Measurements from ENCODE around the gene DYNLT1. TPM values are rescaled to one million over a fixed set of nuclear protein-coding genes. Genes with fewer than 3 reads are reported as not detected.

Gene DYNLT1
- total and polyA plus RNA-seq, 7 donors, result 68.7 to 457 (median 118) TPM

DNA sequence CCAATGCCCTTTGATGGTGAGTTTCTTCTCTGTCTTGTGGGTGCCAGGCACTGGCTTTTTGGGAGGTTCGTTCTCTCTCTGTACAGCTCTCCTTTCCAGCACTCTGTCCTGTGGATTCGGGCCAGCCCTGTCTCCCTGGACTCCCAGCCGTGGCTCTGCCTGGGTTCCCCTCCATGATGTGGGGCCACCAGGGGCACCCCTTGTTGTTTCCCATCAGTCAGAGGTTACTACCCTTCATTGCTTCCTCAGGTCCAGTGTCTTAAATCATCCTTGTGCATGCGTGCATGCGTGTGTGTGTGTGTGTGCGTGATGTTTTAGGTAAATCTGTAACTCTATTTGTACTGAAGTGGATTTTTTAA, 40.5 kb downstream of the DYNLT1 start:
- H3K9me3 ChIP-seq, result no peaks in the 10 kb centered on the region
- no peaks in the 10 kb centered on the region for H3K4me1 ChIP-seq
- intact Hi-C loops (cut with DNase I), result loop anchor here (2.0 kb wide), 1 partner anchor 385 kb away; no protein-coding TSS in a partner anchor
- no peak for DNase-seq
- 89 to 97% methylated on average over 6 of the region's 6 CpGs for WGBS, 2 donors
- H3K27me3 ChIP-seq, result no peaks in the 10 kb centered on the region
- H3K27ac ChIP-seq, result no peak overlapping the region
- peaks cover 0 to 49% (median 10%) of the 10 kb centered on the region in 4 donors for H3K36me3 ChIP-seq
- TF ChIP-seq EP300 (IDR thresholded peaks at IDR 0.05) (no peak), POLR2A (IDR thresholded peaks at IDR 0.05) (no peak)
- no peak overlapping the region for H3K4me3 ChIP-seq

GRCh38 chr6:158603261-158604047, 41.1 kb downstream of the DYNLT1 start:
- no peak overlapping the region for H3K4me3 ChIP-seq
- no peak overlapping the region for H3K27ac ChIP-seq
- DNase-seq, result no peak
- H3K27me3 ChIP-seq, result no peaks in the 10 kb centered on the region
- 79 to 89% methylated on average over 15 of the region's 15 CpGs for WGBS, 2 donors
- intact Hi-C loops (cut with DNase I), result loop anchor here (2.0 kb wide), 1 partner anchor 385 kb away; no protein-coding TSS in a partner anchor
- H3K9me3 ChIP-seq, result no peaks in the 10 kb centered on the region
- TF ChIP-seq POLR2A (IDR thresholded peaks at IDR 0.05) (no peak), POLR2AphosphoS5 (IDR thresholded peaks at IDR 0.05) (no peak), EP300 (IDR thresholded peaks at IDR 0.05) (no peak)
- TF ChIP-seq, protein P1, sequence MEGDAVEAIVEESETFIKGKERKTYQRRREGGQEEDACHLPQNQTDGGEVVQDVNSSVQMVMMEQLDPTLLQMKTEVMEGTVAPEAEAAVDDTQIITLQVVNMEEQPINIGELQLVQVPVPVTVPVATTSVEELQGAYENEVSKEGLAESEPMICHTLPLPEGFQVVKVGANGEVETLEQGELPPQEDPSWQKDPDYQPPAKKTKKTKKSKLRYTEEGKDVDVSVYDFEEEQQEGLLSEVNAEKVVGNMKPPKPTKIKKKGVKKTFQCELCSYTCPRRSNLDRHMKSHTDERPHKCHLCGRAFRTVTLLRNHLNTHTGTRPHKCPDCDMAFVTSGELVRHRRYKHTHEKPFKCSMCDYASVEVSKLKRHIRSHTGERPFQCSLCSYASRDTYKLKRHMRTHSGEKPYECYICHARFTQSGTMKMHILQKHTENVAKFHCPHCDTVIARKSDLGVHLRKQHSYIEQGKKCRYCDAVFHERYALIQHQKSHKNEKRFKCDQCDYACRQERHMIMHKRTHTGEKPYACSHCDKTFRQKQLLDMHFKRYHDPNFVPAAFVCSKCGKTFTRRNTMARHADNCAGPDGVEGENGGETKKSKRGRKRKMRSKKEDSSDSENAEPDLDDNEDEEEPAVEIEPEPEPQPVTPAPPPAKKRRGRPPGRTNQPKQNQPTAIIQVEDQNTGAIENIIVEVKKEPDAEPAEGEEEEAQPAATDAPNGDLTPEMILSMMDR (IDR thresholded peaks at IDR 0.05), result no peak
- peaks cover 0 to 44% (median 5%) of the 10 kb centered on the region in 4 donors for H3K36me3 ChIP-seq
- H3K4me1 ChIP-seq, result no peaks in the 10 kb centered on the region

DNA sequence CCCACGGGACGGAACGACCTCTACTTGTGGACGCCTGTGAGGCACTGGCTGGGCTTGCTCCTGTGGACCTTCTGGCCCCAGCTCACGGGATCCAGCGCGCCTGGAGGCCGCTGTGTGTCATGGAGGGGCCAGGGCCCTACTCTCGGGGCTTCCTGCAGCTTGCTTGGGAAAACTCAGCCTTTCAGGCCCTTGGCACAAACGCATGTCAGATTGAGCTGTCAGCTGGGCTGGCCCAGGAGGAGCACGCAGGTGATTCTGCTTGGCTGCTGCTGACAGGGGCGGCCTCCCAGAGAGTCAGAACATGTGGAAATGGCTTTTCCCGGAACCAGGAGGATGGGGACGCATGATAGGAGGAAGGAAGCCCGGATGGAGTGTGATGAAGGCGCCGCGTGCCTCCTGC, 44.9 kb downstream of the DYNLT1 start:
- WGBS, 2 donors, result 94 to 95% methylated on average over 18 of the region's 18 CpGs
- TF ChIP-seq EP300 (IDR thresholded peaks at IDR 0.05) (no peak), POLR2A (IDR thresholded peaks at IDR 0.05) (no peak), POLR2AphosphoS5 (IDR thresholded peaks at IDR 0.05) (no peak)
- TF ChIP-seq, protein P1 (IDR thresholded peaks at IDR 0.05), result no peak
- Histone ChIP-seq H3K27me3 (no peaks in the 10 kb centered on the region), H3K36me3 (peaks cover 0 to 20% (median 9%) of the 10 kb centered on the region in 4 donors), H3K4me1 (no peaks in the 10 kb centered on the region), H3K27ac (no peak overlapping the region), H3K4me3 (no peak overlapping the region), H3K9me3 (no peaks in the 10 kb centered on the region)
- no peak for DNase-seq
- intact Hi-C loops (cut with DNase I), result no loop called here

GRCh38 chr6:158597565-158597964, 47.0 kb downstream of the DYNLT1 start:
- intact Hi-C loops (cut with DNase I), result no loop called here
- no peak for TF ChIP-seq POLR2A (IDR thresholded peaks at IDR 0.05)
- no peak for TF ChIP-seq POLR2AphosphoS5 (IDR thresholded peaks at IDR 0.05)
- TF ChIP-seq, protein P1 (IDR thresholded peaks at IDR 0.05), result no peak
- no peak for TF ChIP-seq EP300 (IDR thresholded peaks at IDR 0.05)
- no peaks in the 10 kb centered on the region for H3K4me1 ChIP-seq
- H3K27ac ChIP-seq, result no peak overlapping the region
- WGBS, 2 donors, result 96 to 98% methylated on average over 4 of the region's 4 CpGs
- no peak overlapping the region for H3K4me3 ChIP-seq
- no peaks in the 10 kb centered on the region for H3K27me3 ChIP-seq
- peaks cover 0 to 30% (median 9%) of the 10 kb centered on the region in 4 donors for H3K36me3 ChIP-seq
- no peak for DNase-seq
- H3K9me3 ChIP-seq, result no peaks in the 10 kb centered on the region

DNA sequence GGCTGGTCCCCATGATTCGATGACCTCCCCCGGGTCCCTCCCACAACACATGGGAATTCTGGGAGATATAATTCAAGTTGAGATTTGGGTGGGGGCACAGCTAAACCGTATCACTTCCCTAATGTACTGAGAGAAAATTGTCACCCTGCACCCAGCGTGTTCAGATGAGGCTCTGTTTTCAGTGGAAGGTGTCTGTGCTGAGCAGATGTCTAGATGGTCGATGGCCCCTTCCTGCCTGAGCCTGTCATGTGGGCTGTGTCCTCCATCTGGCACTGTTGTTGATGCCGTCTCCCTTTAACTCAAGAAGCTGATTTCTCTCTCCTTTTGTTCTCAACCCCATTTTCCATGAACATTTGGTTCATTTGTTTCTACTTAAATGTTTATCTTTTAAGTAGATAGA, 47.7 kb downstream of the DYNLT1 start:
- H3K36me3 ChIP-seq, result peaks cover 0 to 37% (median 11%) of the 10 kb centered on the region in 4 donors

More for the DNA sequence above, 47.7 kb downstream of the DYNLT1 start:
- TF ChIP-seq POLR2AphosphoS5 (IDR thresholded peaks at IDR 0.05) (no peak), EP300 (IDR thresholded peaks at IDR 0.05) (no peak), POLR2A (IDR thresholded peaks at IDR 0.05) (no peak)
- TF ChIP-seq, protein P1 (IDR thresholded peaks at IDR 0.05), result no peak
- H3K27ac ChIP-seq, result no peak overlapping the region
- no peaks in the 10 kb centered on the region for H3K9me3 ChIP-seq
- H3K4me1 ChIP-seq, result no peaks in the 10 kb centered on the region
- no peak for DNase-seq
- no peaks in the 10 kb centered on the region for H3K27me3 ChIP-seq
- H3K4me3 ChIP-seq, result no peak overlapping the region
- intact Hi-C loops (cut with DNase I), result no loop called here
- 66 to 68% methylated on average over 6 of the region's 6 CpGs for WGBS, 2 donors
